GM04504 (cell line): ENCODE results near the gene TMCO4.
"Not testable (repeated sequence)": the region's sequence is repeated elsewhere in the genome, so short reads cannot be mapped to it uniquely, and the experiment has no call there.

Experiments
- DNase-seq: peaks from one replicate; pipeline ENCODE4 v3.0.0-alpha.2; 2012; ENCODE audit warnings: low read depth

The TMCO4 gene

DNA sequence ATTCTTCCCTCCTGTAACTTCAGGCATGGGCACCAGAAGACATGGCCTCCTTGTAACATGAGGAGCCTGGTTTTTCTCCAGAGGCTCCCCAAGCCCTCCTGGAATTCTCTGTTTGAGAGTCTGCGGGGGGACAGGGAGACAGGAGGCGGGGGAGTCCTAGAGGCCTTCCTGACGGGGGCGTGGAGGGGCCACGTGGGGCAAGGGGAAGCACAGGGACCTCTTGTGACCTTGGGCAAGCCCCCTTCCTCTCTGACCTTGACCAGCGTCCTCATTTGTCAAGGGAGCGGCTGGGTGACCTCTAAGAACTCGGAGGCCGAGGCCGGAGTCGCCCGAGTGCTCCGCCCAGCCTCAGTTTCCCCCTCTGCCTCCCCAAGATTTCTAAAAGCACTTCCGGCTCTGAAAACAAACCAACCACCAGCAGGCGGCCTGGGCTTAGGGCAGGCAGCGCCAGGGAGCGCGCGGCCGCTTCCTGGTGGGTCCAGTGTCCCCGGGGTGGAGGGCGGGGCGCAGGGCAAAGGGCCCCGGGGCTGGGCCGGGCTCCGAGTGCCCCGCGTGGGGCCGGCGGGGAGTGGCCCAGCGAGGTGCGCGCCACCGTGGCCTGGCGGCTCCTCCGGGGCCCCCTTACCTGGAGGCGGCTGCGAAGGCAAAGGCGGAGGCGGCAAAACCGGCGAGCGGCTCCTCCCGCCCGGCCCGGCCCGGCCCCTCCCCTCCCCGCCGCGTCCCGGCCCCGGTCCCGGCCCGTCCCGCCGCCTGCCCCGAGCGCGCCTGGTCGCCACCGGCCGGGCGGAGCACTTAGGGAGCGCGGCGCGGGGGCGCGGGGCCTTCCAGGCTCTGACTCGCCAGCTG is at the start of gene TMCO4:
Gene TMCO4 (minus strand): TSS at position 687 of the 846 bp plus-strand sequence. CDS start 19,158 bp downstream, outside the sequence.
- DNase-seq, result no peak

DNA sequence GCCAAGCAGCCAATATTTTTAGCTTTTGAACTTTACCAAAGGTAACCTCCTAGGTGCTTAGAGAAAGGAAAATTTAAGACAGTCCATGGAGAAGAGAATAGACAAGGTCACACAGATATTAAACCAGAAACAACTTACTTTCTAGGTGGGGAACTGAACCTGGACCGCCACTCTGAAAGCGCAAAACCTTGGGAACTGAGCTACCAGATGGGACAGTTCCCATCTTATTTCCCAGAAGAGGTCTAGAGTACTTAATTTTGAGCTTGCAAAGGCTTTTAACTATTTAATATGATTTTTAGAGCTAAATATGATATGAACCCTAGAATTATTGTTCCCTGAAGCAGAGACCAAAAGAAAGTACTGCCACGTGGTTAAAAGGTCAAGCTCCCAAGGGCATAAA is 49.6 kb upstream of the TMCO4 start:
- DNase-seq, result not testable (repeated sequence)

DNA sequence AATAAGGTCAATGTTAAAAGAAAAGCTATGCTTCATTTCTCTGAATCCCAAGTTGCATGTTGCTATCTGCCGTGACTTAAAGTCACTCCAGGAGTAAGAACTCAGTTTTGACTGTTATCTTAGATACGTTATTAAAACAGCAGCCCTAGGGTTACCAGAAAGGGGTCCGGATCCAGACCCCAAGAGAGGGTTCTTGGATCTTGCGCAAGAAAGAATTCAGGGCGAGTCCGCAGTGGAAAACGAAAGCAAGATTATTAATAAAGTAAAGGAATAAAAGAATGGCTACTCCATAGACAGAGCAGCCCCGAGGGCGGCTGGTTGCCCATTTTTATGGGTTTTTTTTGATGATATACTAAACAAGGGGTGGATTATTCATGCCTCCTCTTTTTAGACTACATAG is 47.6 kb upstream of the TMCO4 start:
- DNase-seq, result not testable (repeated sequence)

DNA sequence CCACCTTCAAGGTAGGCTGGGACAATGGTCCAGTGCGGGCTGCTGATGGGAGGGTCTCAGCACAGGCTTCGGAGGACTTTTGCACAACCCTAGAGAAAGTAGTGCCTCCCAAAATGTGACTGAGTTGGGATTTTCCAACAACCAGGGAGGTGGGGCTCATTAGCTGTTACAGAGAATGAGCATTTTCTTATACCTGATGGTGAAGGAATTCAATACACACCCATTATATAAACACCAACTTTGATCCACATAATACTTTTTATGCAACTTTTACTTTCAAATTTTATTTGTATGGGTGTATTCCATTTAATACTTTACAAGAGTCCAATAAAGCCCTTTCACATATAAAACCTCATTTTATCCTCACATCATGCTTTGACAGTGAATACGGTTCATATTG is 46.6 kb upstream of the TMCO4 start:
- no peak for DNase-seq

DNA sequence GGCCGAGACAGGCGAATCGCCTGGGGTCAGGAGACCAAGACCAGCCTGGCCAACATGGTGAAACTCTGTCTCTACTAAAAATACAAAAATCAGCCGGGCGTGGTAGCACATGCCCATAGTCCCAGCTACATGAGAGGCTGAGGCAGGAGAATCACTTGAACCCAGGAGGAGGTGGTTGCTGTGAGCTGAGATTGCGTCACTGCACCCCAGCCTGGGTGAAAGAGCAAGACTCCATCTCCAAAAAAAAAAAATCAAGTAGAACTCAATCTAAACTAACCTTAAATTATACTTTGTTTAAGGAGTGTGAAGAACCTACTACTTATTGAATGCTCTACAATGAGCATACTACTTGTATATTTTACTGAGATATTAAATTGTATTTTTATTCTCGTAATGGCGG is 45.8 kb upstream of the TMCO4 start:
- DNase-seq, result no peak

DNA sequence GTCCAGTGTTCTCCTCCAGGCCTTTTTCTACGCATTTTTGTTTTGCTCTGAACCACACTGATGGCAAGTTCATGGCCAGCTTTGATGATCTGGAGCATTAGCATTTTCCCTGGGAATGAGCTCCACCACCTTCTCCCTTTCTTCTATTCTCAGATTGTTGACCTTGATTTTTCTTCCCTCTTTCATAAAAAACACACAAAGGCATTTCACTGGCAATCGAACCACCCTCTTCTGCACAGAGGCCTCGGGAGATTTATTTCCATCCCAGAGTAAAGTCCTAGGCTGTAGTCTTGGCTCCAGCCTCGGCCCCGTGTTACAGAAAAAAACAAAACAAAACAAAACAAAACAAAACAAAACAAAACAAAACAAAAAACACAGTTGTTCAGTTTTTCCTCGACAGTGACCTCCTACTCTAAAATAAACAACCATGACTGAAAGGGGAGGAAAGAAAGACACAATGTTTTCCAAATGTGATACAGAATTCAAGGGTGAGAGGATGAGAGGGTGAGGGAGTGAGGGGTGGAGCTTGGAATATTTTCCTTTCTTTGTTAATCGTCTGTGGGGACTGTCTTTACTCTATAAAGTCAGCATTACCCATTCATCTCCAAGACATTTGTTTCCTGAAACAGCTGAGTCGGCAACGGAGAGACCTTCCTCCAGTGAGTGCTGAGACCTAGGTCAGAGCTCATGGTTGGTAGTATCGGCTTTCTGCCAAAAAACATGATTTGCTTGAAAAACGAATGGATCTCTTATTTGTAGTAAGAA is 45.2 kb upstream of the TMCO4 start:
- no peak for DNase-seq

DNA sequence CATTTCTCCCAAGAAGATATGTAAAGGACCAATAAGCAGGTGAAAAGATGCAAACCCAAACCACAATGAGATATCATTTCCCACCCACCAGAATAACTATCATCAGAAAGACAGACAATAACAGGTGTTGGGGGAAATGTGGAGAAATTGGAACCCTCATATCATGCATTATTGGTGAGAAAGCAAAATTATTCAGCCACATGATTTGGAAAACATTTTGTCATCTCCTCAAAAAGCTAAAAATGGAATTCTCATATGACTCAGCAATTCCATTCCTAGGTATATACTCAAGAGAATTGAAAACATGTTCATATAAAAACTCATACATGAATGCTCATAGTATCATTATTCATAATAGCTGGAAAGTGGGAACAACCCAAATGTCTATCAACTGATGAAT is 40.5 kb upstream of the TMCO4 start:
- DNase-seq, result no peak

DNA sequence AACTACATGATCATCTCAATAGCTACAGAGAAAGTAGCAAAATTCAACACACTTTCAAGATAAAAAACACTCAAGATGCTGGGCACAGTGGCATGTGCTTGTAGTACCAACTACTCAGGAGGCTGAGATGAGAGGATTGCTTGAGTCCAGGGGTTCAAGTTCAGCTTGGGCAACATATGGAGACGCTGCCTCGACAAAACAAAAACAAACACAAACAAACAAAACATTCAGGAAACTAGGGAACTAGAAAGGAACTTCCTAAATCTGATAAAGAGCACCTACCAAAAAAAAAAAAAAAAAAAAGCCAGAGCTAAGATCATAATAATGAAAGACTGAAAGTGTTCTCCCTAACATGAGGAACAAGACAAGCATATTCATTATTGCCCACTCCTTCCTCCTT is 38.1 kb upstream of the TMCO4 start:
- no peak for DNase-seq

DNA sequence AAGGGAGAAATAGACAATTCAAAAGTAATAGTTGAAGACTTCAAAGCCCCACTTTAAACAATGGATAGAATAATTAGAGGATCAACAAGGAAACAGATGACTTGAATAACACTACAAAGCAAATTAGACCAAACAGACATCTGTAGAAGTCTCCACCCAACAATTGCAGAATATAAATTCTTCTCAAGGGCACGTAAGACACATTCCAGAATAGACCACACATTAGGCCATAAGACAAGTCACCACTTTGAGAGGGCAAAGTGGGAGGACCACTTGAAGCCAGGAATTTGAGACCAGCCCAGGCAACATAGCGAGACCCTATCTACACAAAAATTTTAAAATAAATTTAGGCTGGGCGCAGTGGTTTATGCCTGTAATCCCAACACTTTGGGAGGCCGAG is 35.9 kb upstream of the TMCO4 start:
- DNase-seq, result no peak

DNA sequence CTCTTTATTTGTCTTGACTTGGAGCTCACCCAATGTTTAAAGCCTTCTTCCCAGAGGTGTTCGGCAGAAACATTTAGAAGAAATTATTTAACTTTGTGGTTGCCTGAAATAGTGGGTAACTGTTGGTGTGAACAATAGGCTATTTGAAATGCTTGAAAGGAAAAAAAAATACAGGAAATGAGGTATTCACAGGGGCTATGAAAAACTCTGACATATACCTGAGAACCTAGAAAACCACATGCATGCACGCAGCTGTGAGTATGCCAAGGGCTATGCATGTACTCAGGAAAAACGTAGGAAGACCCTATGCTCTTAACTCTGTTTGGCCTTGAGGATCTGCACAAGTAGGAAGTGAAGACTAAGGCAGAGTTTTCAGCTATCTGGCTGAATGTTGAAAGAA is 31.7 kb upstream of the TMCO4 start:
- no peak for DNase-seq

DNA sequence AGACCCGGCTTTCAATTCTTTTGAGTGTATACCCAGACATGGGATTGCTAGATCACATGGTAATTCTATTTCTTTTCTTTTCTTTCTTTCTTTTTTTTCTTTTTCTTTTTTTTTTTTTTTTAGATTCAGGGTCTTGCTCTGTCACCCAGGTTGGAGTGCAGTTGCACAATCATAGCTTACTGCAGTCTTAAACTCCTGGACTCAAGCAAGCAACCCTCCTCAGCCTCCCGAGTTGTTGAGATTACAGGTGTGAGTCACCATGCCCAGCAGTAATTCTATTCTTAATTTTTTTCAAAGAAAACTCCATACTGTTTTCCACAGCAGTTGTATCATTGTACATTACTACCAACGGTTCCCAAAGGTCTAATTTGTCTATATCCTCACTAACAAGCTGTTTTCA is 28.8 kb upstream of the TMCO4 start:
- DNase-seq, result no peak

DNA sequence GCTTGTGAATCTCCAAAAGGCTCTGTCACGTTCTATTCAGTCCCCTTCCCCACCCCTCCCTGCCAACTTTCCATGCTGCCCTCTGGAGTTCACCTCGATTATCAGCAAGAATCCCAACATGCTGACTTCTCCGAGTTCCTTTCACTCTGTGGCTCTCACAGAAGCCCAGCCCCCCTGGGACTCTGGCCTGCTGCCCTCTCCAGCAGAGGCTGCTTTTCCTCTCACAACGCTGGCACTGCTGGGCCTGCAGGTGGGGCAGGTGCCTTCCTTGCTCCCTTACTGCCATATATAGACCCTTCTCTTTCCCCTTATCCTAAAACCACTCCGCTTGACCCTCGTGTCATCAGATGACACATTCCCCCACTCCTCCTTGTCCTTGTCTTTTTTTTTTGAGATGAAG is 25.6 kb upstream of the TMCO4 start:
- no peak for DNase-seq

DNA sequence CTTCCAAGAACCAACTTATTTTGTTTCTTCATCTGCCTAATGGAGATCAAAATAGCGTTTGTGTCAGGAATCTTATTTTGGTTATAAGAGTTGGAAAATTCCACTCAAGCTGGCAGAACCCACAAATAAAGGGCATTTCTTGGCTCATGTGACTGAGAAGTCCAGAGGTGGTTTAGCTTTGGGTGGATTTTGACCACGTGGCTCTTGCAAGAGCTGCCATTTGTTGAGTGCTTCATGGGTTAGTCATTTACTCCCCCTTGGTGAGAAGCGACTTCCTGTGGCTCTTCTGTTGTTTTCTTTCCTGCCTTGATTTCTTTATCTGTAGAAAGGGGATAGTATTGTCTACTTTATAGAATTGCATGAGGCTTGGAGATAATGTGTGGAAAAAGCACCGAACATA is 24.8 kb upstream of the TMCO4 start:
- DNase-seq, result no peak

DNA sequence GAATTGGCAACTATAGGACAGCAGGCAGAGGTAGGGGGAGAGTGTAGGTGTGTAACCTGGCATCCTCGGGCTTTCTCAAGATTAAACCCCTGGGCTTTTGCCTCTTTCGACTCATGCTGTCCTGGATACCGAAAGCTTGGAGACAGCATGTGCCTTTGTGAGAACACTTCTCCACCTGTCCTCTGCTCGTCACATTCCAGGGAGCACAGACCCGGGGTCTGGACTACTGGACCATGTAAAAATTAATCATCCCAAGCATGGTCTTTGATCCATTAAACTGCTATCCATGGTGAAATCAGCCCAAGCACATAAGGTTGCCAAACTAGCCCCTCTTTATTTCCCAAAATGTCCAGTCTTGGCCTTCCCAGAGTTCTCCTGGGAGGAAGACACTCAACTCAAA is 24.3 kb upstream of the TMCO4 start:
- no peak for DNase-seq

DNA sequence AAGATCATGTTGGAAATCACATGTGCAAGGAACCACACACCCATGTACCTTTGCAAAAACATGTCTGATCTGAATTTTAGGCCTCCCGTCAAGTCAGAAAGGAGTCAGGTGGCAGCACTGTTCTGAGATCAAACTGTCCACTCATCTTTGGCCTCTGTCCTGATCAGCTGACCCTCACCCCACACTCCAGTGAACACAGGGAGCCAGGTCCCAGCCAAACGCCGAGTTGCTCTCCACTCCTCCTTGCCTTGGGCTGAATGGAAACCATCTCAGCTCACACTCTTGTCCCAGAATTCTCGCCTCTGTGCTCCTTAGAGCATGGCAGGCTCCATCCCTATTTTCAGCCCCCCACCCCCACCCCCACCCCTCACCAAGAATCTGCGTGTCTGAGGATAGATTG is 20.0 kb upstream of the TMCO4 start:
- DNase-seq, result no peak

DNA sequence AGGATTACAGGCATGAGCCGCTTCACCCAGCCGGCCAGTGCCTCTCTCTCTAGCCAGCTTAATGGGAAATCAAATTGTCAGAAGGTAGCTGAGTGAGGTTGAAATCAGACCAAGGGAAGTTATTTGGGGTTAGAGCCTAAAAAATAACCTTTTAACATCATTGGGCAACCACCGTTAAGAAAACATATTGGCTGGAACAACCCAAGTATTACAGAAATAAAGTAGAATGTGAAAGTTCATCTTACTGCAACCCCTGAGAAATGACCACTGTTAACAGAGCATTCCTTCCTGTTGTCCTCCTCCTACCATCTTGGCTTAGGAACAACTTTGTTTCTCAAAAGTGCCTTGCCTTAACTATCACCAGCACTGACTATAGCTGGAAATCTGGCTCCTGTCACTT is 18.6 kb upstream of the TMCO4 start:
- no peak for DNase-seq

DNA sequence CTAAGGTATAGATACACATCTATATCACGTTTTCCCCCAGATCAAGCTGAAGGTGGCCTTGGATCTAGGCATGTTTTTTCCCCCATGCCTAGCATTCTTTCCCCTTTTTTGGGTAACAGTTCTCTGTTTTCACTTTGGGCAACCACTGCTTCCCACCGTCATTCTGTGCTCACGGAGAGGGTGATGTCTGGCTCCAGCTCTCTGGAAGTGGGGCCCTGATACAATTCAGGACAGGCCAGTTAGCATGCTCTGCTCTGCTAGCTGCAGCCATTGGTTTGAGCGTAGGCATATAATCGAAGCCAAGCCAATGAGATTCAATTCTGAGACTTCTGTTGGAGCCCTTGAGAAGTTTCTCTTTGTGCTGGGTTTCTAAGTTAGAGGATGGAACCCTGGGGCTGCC is 17.4 kb upstream of the TMCO4 start:
- DNase-seq, result no peak

DNA sequence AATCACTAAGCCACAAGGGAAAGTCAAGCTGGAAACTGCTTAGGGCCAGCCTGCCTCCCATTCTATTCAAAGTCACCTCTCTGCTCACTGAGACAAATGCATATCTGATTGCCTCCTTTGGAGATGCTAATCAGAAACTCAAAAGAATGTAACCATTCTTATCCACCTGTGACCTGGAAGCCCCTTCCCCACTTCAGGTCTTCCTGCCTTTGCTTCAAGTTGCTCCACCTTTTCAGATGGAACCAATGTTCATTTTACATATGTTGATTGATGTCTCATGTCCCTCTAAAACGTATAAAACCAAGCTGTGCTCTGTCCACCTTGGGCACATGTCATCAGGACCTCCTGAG is 17.0 kb upstream of the TMCO4 start:
- not testable (repeated sequence) for DNase-seq

DNA sequence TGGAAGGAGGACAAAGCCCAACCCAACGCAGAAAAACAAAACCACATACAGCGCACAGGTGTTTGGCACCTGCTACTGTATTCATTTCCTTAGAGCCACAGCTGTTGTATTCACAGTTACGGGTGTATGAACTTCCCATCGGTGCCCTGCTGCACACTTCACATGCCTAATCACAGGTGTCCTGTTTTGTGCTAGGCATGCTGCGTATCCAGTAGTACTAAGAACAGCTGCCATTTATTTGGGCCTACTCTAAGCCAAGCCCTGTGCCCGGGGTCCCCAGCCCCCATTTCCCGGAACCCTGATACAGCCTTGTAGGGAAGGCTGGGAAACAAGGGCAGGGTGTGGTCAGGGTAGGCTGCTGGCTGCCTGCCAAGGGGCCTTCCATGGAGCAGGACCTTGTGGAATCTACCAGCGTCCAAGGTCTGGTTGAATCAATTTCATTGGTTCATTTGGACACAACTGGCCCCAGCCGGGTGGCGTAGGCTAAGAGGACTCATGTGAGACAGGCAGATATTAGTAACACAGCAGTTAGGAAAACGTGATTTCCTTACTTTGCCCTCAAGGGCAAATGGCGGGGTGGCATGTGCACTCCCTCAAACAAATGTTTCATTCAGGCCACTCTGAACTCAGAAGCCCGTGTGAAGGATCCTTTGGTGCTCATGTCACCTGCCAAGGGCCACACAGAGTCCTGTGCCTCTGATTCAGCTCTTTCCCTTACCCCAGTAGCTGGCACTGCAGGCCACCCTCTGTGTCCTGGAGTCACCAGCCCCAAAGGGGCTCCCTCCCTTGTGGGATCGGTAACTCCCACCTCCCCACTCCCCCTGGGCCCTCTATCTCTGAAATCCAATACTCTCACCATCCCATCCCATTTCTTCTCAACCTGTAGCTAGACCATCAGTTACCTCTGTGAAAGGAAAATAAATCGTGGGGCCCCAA is 16.4 kb upstream of the TMCO4 start:
- no peak for DNase-seq

DNA sequence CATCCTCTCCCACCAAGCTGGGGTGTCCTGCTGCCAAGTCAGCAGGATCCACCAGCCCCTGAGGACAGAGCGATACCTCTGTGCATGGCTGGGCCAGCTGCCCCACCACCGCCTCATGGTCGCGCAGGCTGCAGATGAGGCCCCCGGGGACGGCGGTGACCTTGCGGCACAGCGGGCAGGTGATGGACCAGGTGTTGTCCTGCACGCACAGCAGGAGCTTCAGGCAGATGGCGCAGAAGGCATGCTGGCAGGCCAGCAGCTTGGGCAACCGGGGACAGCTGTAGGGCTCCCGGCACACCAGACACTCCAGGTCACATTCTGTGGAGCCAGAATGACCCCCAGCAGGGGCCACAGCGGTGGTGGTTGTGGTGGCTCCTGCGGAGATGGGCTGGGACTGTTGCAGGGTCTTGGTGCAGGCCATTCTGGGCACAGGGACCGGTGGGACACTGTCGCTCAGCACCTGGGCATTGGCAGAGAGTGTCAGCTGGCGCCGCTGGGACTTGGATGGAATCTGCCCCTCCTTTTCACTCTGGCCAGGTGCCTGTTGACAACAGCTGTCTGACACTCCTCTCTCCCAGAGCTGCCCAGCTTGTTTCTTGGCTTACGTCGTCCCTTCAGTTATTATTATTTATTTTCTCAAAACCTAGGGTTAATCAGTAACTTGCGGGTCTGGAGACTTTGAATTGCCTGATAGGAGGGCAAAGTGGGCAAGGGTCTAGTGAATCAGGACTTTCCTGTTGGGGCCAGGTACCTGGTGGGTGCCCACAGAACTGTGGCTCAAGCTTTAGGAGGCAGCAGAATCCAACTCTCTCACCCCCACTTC is 15.2 kb upstream of the TMCO4 start, which contains the start of gene RNF186:
Gene RNF186 (minus strand): TSS at position 603 of the 823 bp plus-strand sequence. CDS start 182 bp downstream, at position 421.
- DNase-seq, result no peak

DNA sequence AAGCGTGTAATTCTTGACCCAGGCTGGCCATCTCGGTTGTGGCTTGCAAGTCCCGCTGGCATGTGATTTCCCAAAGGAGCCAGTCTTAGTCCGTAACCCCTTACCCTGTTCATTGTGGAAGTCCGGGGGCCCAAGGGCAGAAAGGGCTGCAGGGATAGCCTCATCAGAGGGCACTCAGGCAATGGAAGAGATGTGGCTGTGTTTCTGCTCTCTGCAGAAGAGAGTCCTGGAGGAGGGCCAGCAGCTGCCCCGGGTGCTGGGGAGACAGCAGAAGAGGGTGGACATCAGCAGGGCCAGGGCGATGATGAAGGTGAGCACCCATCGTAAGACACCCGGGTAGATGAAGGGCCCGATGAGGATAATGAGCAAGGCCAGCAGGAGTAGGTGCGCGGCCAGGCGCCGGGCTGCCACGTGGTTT is 14.5 kb upstream of the TMCO4 start:
- no peak for DNase-seq

DNA sequence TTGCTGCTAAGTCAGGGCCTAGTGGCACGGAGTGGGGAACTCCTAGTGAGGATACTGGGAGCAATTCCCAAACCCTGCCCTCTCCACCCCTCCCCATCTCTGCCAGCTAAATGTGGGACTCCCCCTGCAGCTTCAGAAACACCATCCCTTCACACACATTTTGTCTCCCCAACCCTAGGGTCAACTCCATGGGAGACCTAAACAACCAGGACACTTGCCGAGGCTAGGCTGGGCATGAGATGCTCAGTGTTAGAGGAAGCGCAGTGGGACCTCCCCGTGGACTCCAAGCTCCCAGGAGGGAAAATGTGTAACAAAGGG is 13.9 kb upstream of the TMCO4 start:
- DNase-seq, result no peak
